Testis (tissue), 3 donors: ENCODE results near the gene GRB7. TPM values are rescaled to one million over a fixed set of nuclear protein-coding genes. Genes with fewer than 3 reads are reported as not detected.

Source experiments
- DNase-seq: peaks from one replicate; pipeline ENCODE4 v3.0.0-alpha.2; 2019
- H3K27ac ChIP-seq, 2 donors: fragments of 200-600 bp; sonication (generic); one replicate each; pipeline ENCODE4 v1.5.1; 2019
- H3K27me3 ChIP-seq: fragments of 200-600 bp; sonication (generic); one replicate; pipeline ENCODE4 v1.5.1; 2019
- H3K36me3 ChIP-seq: fragments of 200-600 bp; sonication (generic); one replicate; pipeline ENCODE4 v1.5.1; 2017; ENCODE audit warnings: low read depth; ENCODE audit errors: missing control alignments
- H3K4me1 ChIP-seq: fragments of 200-600 bp; sonication (generic); one replicate; pipeline ENCODE4 v1.5.1; 2019
- H3K4me3 ChIP-seq, 2 donors: fragments of 200-600 bp; sonication (generic); one replicate each; pipeline ENCODE4 v1.5.1; 2017 to 2019
- H3K9me3 ChIP-seq: fragments of 200-600 bp; sonication (generic); one replicate; pipeline ENCODE4 v1.5.1; 2017
- CTCF ChIP-seq, 3 experiments: fragments of 450-650 bp in 2 of 3; fragments of 200-600 bp in 1 of 3; sonication (generic) in 1 of 3; IDR thresholded peaks; one replicate each; pipeline ENCODE4 v1.5.1; 2016 to 2019; ENCODE audit warnings: antibody characterized with exemption in 3 of 3, mild to moderate bottlenecking in 2 of 3, moderate library complexity in 1 of 3
- POLR2A ChIP-seq: fragments of 450-650 bp; IDR thresholded peaks from one replicate; pipeline ENCODE4 v1.6.1; 2017; ENCODE audit warnings: antibody characterized with exemption, mild to moderate bottlenecking, moderate library complexity
- WGBS, 2 donors: methylation state at CpG; one replicate each; pipeline ENCODE4 v1.1.5; 2018; 5-methylcytosine and 5-hydroxymethylcytosine counted together
- intact Hi-C: fragments of 100-400 bp; cut with DNase I; formaldehyde crosslinking; loops from one replicate; pipeline ENCODE4 v1.15.1; 2023; ENCODE audit warnings: low total_unique reads
- polyA plus RNA-seq: library from polyadenylated mRNA; stranded (reverse); fragments of 350-450 nt; fragmentation: Illumina TruSeq; extraction: RNeasy Lipid Tissue Mini Kit (QIAGEN cat#74804); gene quantifications from one replicate; pipeline ENCODE4 v1.2.3, GENCODE V29; 2014; ENCODE audit warnings: low read depth, low replicate concordance; ENCODE audit not compliant: insufficient read depth
- total RNA-seq, 2 donors: library from RNA; depleted of rRNA; stranded (reverse); fragments of >200 nt; gene quantifications; one replicate each; pipeline ENCODE4 v1.2.3, GENCODE V29; 2016

Gene GRB7
- total and polyA plus RNA-seq, 3 donors from 2014 or later = 2.1 to 3.7 (median 2.9) TPM

DNA sequence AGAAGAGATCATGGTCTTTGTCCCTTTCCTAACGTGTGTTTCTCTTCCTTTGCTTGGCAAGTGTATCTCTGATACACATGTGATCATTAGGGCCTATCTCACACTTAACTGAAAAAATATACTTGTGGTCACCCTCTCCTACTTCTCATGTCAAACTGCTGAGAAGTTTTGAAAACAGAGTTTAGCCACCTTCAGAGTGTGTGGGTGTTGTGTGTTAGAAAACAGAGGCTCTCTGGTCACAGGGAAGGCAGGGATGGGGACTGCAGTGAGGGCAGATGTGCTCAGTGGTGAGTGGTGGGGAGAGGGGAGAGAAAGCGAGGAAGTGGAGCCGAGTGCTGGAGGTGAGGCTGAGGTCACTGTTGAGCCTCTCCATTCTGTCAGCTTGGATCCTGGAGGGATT is 29.4 kb downstream of the GRB7 start:
- Histone ChIP-seq H3K36me3 (no peaks in the 10 kb centered on the region), H3K9me3 (no peaks in the 10 kb centered on the region), H3K4me1 (no peaks in the 10 kb centered on the region), H3K27ac (no peak overlapping the region), H3K4me3 (no peak overlapping the region), H3K27me3 (no peaks in the 10 kb centered on the region)
- 72 to 75% methylated on average over 3 of the region's 3 CpGs for WGBS, 2 donors
- intact Hi-C loops = no loop called here
- no peak for TF ChIP-seq POLR2A
- TF ChIP-seq CTCF (IDR thresholded peaks at IDR 0.05) = no peak
- DNase-seq = no peak

- H3K27ac ChIP-seq = no peak overlapping the region
- intact Hi-C loops = no loop called here
- DNase-seq = no peak
- TF ChIP-seq CTCF (IDR thresholded peaks at IDR 0.05) = no peak
- TF ChIP-seq POLR2A = no peak
- H3K27me3 ChIP-seq = no peaks in the 10 kb centered on the region
- H3K4me3 ChIP-seq = no peak overlapping the region
- 80% methylated on average over 8 of the region's 8 CpGs for WGBS, 2 donors
- H3K9me3 ChIP-seq = no peaks in the 10 kb centered on the region
- no peaks in the 10 kb centered on the region for H3K36me3 ChIP-seq
- no peaks in the 10 kb centered on the region for H3K4me1 ChIP-seq
Observed at GRCh38 chr17:39769974-39770587, 32.3 kb downstream of the GRB7 start.

GRCh38 chr17:39772415-39772814 is 34.7 kb downstream of the GRB7 start:
- Histone ChIP-seq H3K36me3 (no peaks in the 10 kb centered on the region), H3K4me1 (no peaks in the 10 kb centered on the region), H3K4me3 (no peak overlapping the region), H3K9me3 (no peaks in the 10 kb centered on the region), H3K27me3 (no peaks in the 10 kb centered on the region), H3K27ac (no peak overlapping the region)
- intact Hi-C loops = no loop called here
- no peak for DNase-seq
- TF ChIP-seq POLR2A = no peak
- no peak for TF ChIP-seq CTCF (IDR thresholded peaks at IDR 0.05)

- Histone ChIP-seq H3K9me3 (no peaks in the 10 kb centered on the region), H3K36me3 (no peaks in the 10 kb centered on the region), H3K27me3 (no peaks in the 10 kb centered on the region), H3K4me1 (no peaks in the 10 kb centered on the region), H3K27ac (no peak overlapping the region), H3K4me3 (no peak overlapping the region)
- intact Hi-C loops = no loop called here
- TF ChIP-seq POLR2A (no peak), CTCF (IDR thresholded peaks at IDR 0.05) (no peak)
- WGBS, 2 donors = 90 to 92% methylated on average over 7 of the region's 7 CpGs
- DNase-seq = no peak
Observed at GRCh38 chr17:39772987-39773934, 35.5 kb downstream of the GRB7 start.
